Raji (cell line): ENCODE measurements around the gene ABCA5.

Experiments used
- POLR2A ChIP-seq: IDR thresholded peaks from 2 replicates; pipeline ENCODE4 v1.6.1; 2011; ENCODE audit warnings: low read depth, low read length, control low read depth; ENCODE audit not compliant: insufficient read depth

Gene ABCA5

DNA sequence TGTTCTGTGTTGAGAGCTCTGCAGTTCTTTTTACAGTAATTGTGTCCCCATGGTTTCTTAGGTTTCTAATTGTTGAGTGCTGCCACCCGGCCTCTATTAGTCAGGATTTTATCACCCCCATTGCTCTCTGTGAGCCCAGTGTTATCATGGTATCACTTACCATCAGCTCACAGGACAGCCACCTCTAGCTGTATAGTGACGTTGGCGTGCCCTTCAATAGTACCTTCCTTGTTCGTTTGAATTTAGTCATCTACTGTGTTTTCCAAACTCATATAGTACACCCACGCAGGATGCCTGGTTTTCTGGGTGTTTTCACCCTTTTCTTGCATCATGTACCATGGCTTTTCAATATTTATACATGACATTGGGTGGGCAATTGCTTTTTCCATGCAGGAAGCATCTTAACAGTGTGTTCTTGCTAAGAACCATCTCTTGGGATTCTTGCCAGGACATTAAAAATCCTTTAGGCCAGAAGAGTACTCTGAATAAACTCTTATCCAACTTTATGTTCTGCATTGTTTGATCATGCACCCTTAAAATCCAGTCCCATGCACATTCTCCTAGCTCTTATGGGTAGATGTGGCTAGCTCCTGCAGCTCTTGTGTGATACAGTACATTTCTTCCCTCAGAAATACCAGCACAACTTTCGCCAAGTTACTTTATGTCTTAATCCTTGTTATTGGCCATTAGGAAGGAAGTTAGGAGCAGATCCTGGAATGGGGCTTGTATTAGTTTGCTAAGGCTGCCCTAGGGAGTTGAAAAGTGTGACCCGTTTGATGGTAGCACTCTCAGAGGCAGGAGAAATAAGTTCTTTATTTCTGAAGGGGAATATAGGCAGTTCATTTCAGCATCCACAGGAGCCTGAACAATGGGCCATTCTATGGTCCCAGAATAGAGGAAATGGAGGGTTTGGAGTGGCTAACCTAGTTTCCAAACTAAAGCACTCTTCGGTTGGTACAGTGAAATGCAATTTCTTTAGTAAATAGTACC is 87.0 kb downstream of the ABCA5 start:
- TF ChIP-seq POLR2A: no peak

DNA sequence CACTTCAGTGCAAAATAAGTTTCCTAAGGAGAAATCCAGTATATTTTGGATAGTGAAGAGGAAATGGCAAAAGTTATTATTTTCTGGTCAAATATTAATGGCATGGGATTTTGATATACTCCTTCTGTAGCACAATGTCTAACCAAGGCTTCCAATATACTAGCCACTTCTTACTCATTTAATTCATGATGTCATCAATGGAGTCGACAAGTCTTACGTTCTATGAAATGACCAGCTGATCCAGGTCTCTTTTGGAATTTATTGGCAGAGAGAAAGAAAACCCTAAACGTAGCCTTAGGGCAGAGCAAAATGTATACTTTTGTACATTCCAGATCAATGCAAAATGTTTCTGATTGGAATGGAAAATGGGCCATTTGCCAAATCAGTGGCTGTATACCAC is 90.0 kb downstream of the ABCA5 start:
- no peak for TF ChIP-seq POLR2A

- no peak for TF ChIP-seq POLR2A
Observed at GRCh38 chr17:69236464-69236863, 90.5 kb downstream of the ABCA5 start.

- TF ChIP-seq POLR2A: no peak
Observed at GRCh38 chr17:69235338-69236058, 91.4 kb downstream of the ABCA5 start.

DNA sequence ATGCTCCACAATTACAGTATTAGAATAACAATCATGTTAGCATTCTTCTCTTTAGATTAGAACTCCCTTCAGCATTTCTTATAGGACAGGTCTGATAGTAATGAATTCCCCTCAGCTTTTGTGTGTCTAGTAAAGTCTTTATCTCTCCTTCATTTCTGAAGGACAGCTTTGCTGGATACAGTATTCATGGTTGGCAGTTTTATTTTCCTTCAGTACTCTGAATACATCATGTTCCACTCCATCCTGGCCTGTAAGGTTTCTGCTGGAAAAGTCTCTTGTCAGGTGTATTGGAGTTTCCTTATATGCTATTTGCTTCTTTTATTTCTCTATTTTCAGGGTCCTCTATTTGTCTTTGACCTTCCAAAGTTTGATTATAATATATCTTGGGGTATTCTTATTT is 94.3 kb downstream of the ABCA5 start:
- no peak for TF ChIP-seq POLR2A

- TF ChIP-seq POLR2A: no peak
Observed at GRCh38 chr17:69231521-69231920, 95.4 kb downstream of the ABCA5 start.

GRCh38 chr17:69230939-69231338 is 96.0 kb downstream of the ABCA5 start:
- no peak for TF ChIP-seq POLR2A

- TF ChIP-seq POLR2A: no peak
Observed at GRCh38 chr17:69228576-69228975, 98.4 kb downstream of the ABCA5 start, which contains the start of gene ABCA10. Gene ABCA10 (minus strand): TSS chr17:69228824. CDS start chr17:69225358, 3,466 bp downstream.

GRCh38 chr17:69228018-69228417 is 98.9 kb downstream of the ABCA5 start:
- TF ChIP-seq POLR2A: no peak

DNA sequence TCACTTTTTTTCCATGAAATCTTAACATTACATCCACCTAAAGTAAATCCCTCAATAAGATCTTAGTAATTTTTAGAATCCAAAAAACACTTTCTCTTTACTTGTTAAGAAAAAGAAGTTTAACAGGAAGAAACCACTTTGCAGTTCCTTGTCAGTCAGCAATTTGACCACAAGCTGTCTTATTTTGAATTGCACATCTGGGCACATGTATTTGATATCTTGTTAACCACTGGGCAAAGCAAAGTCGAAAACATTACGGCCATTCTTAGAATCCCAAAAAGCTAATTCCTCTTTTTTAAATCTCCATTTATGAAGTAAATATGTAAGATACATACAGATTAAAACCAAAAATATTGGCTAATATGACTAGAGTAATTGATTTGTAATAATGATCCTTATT is 99.4 kb downstream of the ABCA5 start:
- TF ChIP-seq POLR2A: no peak

- no peak for TF ChIP-seq POLR2A
Observed at GRCh38 chr17:69223809-69224208, 103.1 kb downstream of the ABCA5 start.

GRCh38 chr17:69222707-69223258 is 104.2 kb downstream of the ABCA5 start:
- no peak for TF ChIP-seq POLR2A

DNA sequence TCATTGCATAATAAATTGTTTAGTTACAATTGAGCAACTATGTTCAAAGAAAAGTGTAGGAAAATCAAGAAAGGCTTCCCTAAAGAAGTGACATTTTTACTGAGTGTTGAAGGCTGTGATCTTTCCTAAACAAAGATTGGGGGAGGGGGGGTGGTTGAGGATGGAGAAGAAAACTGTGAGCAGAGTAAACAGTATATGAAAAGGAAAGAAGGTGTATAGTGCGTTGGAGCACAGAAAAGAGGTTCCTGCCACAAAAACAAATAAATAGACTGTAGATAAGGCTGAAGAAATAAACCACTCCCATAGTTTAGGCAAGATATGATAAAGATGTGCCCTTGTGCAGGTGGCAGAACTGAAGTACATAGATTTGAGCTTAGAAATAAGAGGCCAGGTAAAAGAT is 106.8 kb downstream of the ABCA5 start:
- TF ChIP-seq POLR2A: no peak

- TF ChIP-seq POLR2A: no peak
Observed at GRCh38 chr17:69218986-69219385, 107.9 kb downstream of the ABCA5 start.

DNA sequence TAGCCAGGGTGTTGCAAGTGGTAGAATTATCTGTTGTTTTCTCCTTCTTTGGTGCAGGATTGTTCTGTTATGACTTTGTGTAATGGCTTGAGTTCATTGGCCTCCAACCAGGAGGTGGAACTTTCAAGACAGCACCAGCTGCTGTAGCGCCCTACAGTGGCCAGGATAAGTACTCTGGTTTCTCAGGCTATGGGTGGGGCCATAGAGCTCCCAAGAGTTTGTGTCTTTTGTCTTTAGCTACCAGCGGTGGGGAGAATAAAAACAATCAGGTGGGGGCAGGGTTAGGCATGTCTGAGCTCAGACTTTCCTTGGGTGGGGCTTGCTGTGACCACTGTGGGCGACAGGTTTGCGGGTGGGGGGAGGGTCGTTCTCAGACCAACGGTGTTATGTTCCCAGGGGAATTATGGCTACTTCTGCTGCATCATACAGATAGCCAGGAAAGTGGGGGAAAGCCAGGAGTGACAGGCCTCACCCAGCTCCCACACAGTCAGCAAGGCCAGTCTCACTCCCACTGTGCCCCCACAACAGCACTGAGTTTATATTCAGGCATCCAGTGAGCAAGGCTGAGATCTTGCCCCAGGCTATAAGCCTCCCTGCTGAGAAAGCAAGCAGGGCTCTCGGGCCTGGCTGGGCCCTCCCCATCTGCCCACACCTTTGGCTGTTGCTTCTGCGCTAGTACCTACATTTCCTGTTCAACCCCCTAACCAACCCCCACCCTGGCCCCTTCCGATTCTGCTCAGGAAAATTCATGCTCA is 113.7 kb downstream of the ABCA5 start:
- no peak for TF ChIP-seq POLR2A
